ENCODE results near the gene ARL15.

ARL15 gene

DNA sequence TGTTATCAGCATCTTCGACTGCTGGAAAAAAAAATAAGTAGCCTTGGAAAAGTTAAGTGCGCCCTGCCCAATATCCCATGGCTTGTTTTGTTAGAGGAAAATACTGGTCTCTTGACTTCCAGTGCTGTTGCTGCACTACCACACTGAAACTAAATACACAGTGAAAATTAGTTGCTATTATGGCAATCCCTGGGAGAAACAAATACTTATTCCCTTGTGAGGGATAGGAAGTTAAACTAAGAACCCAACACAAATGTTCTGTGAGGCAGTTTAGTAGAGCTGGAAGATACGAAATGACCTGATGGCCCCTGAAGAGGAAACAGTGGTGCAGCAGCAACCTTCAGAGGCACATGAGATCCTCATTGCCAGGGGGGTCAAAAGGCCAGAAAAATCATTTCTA lies 164.0 kb downstream of the ARL15 start:
- Histone ChIP-seq H3K4me1 (ENCODE audit: insufficient read depth, low read length, poor library complexity, severe bottlenecking) (no peaks in the 10 kb centered on the region), H3K27me3 (ENCODE audit: insufficient read depth, low read length, poor library complexity, severe bottlenecking) (no peaks in the 10 kb centered on the region), H3K4me2 (ENCODE audit: low read depth, low read length, poor library complexity, severe bottlenecking) (no peak overlapping the region), H3K36me3 (ENCODE audit: insufficient read depth, low read length) (no peaks in the 10 kb centered on the region), H3K79me2 (ENCODE audit: insufficient read depth, low read length) (no peaks in the 10 kb centered on the region), H4K20me1 (ENCODE audit: insufficient read depth, low read length, poor library complexity, severe bottlenecking) (no peaks in the 10 kb centered on the region), H3F3A (ENCODE audit: low read depth) (no peaks in the 10 kb centered on the region), H3K9me3 (ENCODE audit: insufficient read depth, low read depth, low read length) (no peaks in the 10 kb centered on the region), H3K9ac (ENCODE audit: low read depth, low read length, poor library complexity, severe bottlenecking) (no peak overlapping the region), H2AFZ (ENCODE audit: low read length) (no peak overlapping the region), H3K9me2 (replicated peaks; ENCODE audit: low read depth, low read length) (no peaks in the 10 kb centered on the region), H3K4me3 (ENCODE audit: low read length, poor library complexity, severe bottlenecking) (no peak overlapping the region)
- TF ChIP-seq EZH2phosphoT487 (IDR thresholded peaks at IDR 0.05; ENCODE audit: borderline replicate concordance) (no peak), CTCF (conservative IDR thresholded peaks at IDR 0.05; ENCODE audit: low read length) (no peak)

DNA sequence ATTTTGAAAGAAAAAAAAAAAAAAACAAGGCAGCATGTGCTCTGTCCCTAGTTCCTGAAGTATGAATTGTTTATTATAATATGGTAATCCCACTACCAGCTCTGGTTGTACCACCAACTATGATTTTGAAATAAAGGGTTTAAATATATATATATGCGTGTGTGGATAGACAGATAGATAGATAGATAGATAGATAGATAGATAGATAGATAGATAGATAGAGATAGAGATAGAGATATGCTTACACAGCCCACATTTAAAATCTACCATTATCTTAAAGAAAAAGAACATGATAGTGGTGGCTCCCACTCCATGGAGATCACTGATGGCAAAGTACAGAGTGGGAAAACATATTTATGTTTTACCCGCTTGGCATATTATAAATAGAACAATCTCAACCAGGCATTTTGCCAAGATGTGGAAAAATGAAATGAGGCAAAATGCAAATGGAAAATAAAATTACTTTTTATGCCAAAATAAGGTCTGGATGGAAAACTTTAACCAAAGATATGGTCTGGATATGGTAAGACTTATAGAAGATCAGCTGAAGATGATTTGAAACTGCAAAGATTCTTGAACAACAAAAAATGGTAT lies 170.0 kb downstream of the ARL15 start:
- Histone ChIP-seq H3K9ac (ENCODE audit: low read depth, low read length, poor library complexity, severe bottlenecking) (no peak overlapping the region), H4K20me1 (ENCODE audit: insufficient read depth, low read length, poor library complexity, severe bottlenecking) (no peaks in the 10 kb centered on the region), H3K36me3 (ENCODE audit: insufficient read depth, low read length) (no peaks in the 10 kb centered on the region), H3K27me3 (ENCODE audit: insufficient read depth, low read length, poor library complexity, severe bottlenecking) (no peaks in the 10 kb centered on the region), H2AFZ (ENCODE audit: low read length) (no peak overlapping the region), H3K9me3 (ENCODE audit: insufficient read depth, low read depth, low read length) (no peaks in the 10 kb centered on the region), H3K4me1 (ENCODE audit: insufficient read depth, low read length, poor library complexity, severe bottlenecking) (no peaks in the 10 kb centered on the region), H3K79me2 (ENCODE audit: insufficient read depth, low read length) (no peaks in the 10 kb centered on the region), H3K9me2 (replicated peaks; ENCODE audit: low read depth, low read length) (no peaks in the 10 kb centered on the region), H3F3A (ENCODE audit: low read depth) (no peaks in the 10 kb centered on the region), H3K4me2 (ENCODE audit: low read depth, low read length, poor library complexity, severe bottlenecking) (no peak overlapping the region), H3K4me3 (ENCODE audit: low read length, poor library complexity, severe bottlenecking) (no peak overlapping the region)
- TF ChIP-seq EZH2phosphoT487 (IDR thresholded peaks at IDR 0.05; ENCODE audit: borderline replicate concordance) (no peak), CTCF (conservative IDR thresholded peaks at IDR 0.05; ENCODE audit: low read length) (no peak)

- Histone ChIP-seq H4K20me1 (ENCODE audit: insufficient read depth, low read length, poor library complexity, severe bottlenecking) (no peaks in the 10 kb centered on the region), H3K4me2 (ENCODE audit: low read depth, low read length, poor library complexity, severe bottlenecking) (no peak overlapping the region), H3K27me3 (ENCODE audit: insufficient read depth, low read length, poor library complexity, severe bottlenecking) (no peaks in the 10 kb centered on the region), H3K4me3 (ENCODE audit: low read length, poor library complexity, severe bottlenecking) (no peak overlapping the region), H2AFZ (ENCODE audit: low read length) (no peak overlapping the region), H3K36me3 (ENCODE audit: insufficient read depth, low read length) (no peaks in the 10 kb centered on the region), H3K9me2 (replicated peaks; ENCODE audit: low read depth, low read length) (no peaks in the 10 kb centered on the region), H3F3A (ENCODE audit: low read depth) (no peaks in the 10 kb centered on the region), H3K9ac (ENCODE audit: low read depth, low read length, poor library complexity, severe bottlenecking) (no peak overlapping the region), H3K79me2 (ENCODE audit: insufficient read depth, low read length) (no peaks in the 10 kb centered on the region), H3K9me3 (ENCODE audit: insufficient read depth, low read depth, low read length) (no peaks in the 10 kb centered on the region), H3K4me1 (ENCODE audit: insufficient read depth, low read length, poor library complexity, severe bottlenecking) (peaks cover 3% of the 10 kb centered on the region)
- TF ChIP-seq EZH2phosphoT487 (IDR thresholded peaks at IDR 0.05; ENCODE audit: borderline replicate concordance) = no peak
- TF ChIP-seq CTCF (conservative IDR thresholded peaks at IDR 0.05; ENCODE audit: low read length) = no peak
Observed at GRCh38 chr5:54136516-54137440, 173.6 kb downstream of the ARL15 start.

Measured in Loucy (cell line).